HFFc6 (cell line): ENCODE results near the gene CTNNA3. TPM values are rescaled to one million over a fixed set of nuclear protein-coding genes. Genes with fewer than 3 reads are reported as not detected.

Experiments
- DNase-seq: peaks from one replicate; pipeline ENCODE4 v3.0.0-alpha.2; 2018
- H3K27ac Mint-ChIP-seq: 2 replicates; pipeline ENCODE4 v1.8.0; 2020; ENCODE audit warnings: mild to moderate bottlenecking, mixed read lengths
- H3K27me3 Mint-ChIP-seq: 2 replicates; pipeline ENCODE4 v1.8.0; 2021; ENCODE audit warnings: mild to moderate bottlenecking, moderate library complexity, mixed read lengths; ENCODE audit not compliant: insufficient read depth
- H3K36me3 Mint-ChIP-seq: 2 replicates; pipeline ENCODE4 v1.8.0; 2021; ENCODE audit warnings: low read depth, mixed read lengths
- H3K4me1 Mint-ChIP-seq: 2 replicates; pipeline ENCODE4 v1.8.0; 2020; ENCODE audit warnings: low read depth, mixed read lengths
- H3K4me3 Mint-ChIP-seq: 2 replicates; pipeline ENCODE4 v1.8.0; 2020; ENCODE audit warnings: mild to moderate bottlenecking, moderate library complexity, mixed read lengths
- H3K9me3 Mint-ChIP-seq: 2 replicates; pipeline ENCODE4 v1.8.0; 2020; ENCODE audit warnings: mild to moderate bottlenecking, mixed read lengths
- total RNA-seq, 6 experiments: library from RNA; stranded (reverse); fragmentation: NEBNext Ultra II Directional; extraction: Animal tissue kit (Norgen Biotek cat#: 25700); gene quantifications; 2 replicates in 1 of 6; 3 replicates in 5 of 6; pipeline ENCODE4 v1.2.3, GENCODE V29; 2021
- TF ChIP-seq, protein P1 (sequence below): fragments of 200-600 bp; sonication (generic); IDR thresholded peaks from 2 replicates; pipeline ENCODE4 v1.5.0; 2021; ENCODE audit warnings: antibody characterized with exemption, mild to moderate bottlenecking

The CTNNA3 gene
- total RNA-seq, 6 experiments from 2014 or later = not detected

DNA sequence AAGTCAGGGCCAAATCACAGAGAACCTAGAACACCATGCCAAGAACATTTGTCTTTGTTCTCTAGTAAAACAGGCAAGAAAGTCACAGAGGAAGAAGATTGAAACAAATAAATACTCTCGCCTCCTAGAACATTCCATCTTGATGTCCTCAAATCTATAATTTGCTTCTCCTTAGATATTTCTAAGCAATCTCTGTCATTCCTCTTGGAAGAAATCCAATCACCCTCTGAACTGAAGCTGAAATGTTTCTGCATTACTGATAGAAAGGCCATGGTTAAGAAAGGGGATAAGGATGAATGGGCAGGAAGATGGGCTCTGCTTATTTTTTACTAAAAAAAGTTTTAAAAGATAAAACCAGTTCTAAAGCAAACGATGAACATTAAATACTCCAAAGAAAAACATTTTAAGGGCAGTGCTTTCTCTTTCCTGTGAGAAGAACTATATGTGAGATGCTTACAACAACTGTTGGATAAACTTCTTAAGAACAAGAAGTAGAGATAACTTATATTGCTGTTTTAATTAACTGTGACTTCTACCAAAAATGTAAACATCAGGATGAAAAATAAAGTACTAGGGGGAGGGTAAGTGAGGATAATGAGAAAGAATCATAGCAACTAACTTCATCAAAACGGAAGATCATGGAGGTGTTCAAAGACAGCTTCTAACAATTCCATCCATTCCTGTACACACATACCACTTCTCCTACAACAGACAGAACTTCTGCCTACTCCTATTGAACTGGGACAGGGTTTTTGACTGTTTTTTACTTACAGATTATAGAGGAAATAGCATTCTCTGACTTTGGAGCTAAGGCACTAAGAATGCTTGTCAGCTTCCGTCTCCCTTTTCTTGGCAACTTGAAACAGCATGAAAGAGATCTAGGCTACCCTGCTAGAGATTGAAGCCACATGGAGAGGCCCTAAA, 923.2 kb downstream of the CTNNA3 start:
- DNase-seq = no peak
- Mint-ChIP-seq H3K9me3 (no peaks in the 10 kb centered on the region), H3K36me3 (no peaks in the 10 kb centered on the region), H3K4me3 (no peak overlapping the region), H3K27ac (no peak overlapping the region; the same call in 1 of the 2 replicates), H3K27me3 (0 out of 2 replicates have a peak, but pooled peaks cover 1% of the 10 kb centered on the region), H3K4me1 (peaks cover 15% of the 10 kb centered on the region)
- TF ChIP-seq, protein P1, sequence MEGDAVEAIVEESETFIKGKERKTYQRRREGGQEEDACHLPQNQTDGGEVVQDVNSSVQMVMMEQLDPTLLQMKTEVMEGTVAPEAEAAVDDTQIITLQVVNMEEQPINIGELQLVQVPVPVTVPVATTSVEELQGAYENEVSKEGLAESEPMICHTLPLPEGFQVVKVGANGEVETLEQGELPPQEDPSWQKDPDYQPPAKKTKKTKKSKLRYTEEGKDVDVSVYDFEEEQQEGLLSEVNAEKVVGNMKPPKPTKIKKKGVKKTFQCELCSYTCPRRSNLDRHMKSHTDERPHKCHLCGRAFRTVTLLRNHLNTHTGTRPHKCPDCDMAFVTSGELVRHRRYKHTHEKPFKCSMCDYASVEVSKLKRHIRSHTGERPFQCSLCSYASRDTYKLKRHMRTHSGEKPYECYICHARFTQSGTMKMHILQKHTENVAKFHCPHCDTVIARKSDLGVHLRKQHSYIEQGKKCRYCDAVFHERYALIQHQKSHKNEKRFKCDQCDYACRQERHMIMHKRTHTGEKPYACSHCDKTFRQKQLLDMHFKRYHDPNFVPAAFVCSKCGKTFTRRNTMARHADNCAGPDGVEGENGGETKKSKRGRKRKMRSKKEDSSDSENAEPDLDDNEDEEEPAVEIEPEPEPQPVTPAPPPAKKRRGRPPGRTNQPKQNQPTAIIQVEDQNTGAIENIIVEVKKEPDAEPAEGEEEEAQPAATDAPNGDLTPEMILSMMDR = no peak

DNA sequence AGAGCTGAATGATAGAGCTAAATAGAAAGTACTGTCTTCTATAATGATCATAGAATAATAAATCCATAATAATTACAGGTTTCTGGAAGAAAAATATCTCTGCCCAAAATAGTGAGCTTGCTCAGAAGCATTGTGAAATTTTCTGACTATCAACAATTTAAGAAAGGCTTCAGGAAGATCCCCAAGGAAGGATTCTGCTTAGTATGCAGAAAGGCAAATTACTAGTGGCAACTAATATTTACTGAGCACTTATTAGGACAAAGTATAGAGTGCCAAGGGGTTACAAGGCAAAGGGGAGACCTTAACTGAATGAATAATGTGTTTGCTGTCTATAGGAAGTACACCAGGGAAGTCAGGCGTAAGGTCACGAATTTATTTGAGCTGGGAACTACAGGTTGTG, 928.3 kb downstream of the CTNNA3 start:
- Mint-ChIP-seq H3K4me3 (no peak overlapping the region), H3K9me3 (no peaks in the 10 kb centered on the region), H3K27me3 (no peaks in the 10 kb centered on the region), H3K36me3 (no peaks in the 10 kb centered on the region), H3K4me1 (peaks cover 5% of the 10 kb centered on the region), H3K27ac (no peak overlapping the region)
- DNase-seq = no peak
- TF ChIP-seq, protein P1 = no peak

DNA sequence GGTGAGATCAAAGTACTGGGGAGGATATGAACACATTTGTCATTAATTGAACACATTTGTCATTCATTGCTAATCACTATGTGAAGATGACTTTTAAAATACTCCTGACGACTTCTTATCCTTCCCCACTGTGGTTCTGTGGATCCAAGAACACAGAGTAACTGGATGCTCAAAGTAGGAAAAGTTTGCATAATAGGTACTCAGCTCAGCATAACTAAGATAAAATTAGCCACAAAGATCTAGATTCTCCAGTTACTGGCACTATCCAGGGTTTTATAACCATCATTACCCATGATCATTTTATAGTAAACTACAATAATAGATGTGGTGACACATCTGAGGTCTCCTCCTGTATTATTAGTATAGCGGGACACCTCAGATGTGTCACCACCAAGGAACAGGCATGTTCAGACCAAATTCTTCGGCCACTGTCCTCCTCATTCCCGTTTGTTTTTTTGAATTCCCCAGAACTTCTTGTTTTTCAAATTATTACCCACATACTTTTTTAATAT, 933.7 kb downstream of the CTNNA3 start:
- H3K4me1 Mint-ChIP-seq = no peaks in the 10 kb centered on the region
- no peak overlapping the region for H3K4me3 Mint-ChIP-seq
- TF ChIP-seq, protein P1 = no peak
- no peak overlapping the region for H3K27ac Mint-ChIP-seq
- H3K36me3 Mint-ChIP-seq = no peaks in the 10 kb centered on the region
- H3K27me3 Mint-ChIP-seq = no peaks in the 10 kb centered on the region
- no peaks in the 10 kb centered on the region for H3K9me3 Mint-ChIP-seq
- DNase-seq = no peak

DNA sequence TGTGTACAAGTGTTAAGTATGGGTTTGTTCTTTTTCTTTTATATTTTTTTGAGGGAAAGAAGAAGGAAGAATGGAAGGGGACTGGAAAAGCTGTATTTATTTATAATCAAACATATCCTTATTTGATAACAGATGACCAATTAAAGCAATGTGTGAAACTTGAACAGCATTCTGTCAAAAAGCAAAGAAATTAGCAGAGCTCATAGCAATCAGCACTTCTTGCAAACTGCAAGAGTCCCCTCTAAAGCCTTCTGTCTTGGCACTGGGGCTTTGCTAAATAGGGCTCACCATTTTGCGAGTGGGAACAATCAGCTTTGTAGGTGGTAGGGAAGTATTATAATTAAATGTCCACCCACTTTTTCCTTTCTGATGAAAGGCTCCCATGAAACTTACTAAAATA, 935.1 kb downstream of the CTNNA3 start:
- TF ChIP-seq, protein P1 = no peak
- no peak overlapping the region for H3K27ac Mint-ChIP-seq
- H3K36me3 Mint-ChIP-seq = no peaks in the 10 kb centered on the region
- no peaks in the 10 kb centered on the region for H3K9me3 Mint-ChIP-seq
- DNase-seq = no peak
- no peaks in the 10 kb centered on the region for H3K4me1 Mint-ChIP-seq
- no peak overlapping the region for H3K4me3 Mint-ChIP-seq
- H3K27me3 Mint-ChIP-seq = no peaks in the 10 kb centered on the region

DNA sequence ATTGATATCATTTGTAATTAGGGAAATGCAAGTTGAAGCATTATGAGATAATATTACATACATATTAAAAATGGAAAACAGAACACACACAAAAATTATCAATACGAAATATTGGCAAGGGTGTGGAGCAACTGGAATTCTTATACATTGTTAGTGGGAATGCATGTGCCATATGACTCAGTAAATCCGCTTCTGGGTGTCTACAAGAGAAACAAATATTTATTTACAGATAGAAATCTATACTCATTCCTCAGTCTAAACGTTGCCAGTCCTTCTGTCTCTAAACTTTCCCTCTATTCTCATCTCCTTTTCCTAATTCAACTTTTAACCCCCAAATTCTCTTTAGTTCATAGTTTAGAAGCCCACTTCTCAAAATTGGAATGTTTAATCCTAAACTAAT, 940.5 kb downstream of the CTNNA3 start:
- no peak for DNase-seq
- H3K4me3 Mint-ChIP-seq = no peak overlapping the region
- no peaks in the 10 kb centered on the region for H3K9me3 Mint-ChIP-seq
- no peaks in the 10 kb centered on the region for H3K27me3 Mint-ChIP-seq
- H3K36me3 Mint-ChIP-seq = no peaks in the 10 kb centered on the region
- H3K4me1 Mint-ChIP-seq = no peaks in the 10 kb centered on the region
- TF ChIP-seq, protein P1 = no peak
- H3K27ac Mint-ChIP-seq = no peak overlapping the region
